ENCODE results near the gene MIA.
"Not testable (repeated sequence)": the region's sequence is repeated elsewhere in the genome, so short reads cannot be mapped to it uniquely, and the experiment has no call there.

The MIA gene

GRCh38 chr19:40771101-40771862, 4.0 kb upstream of the MIA start:
- POLR2A ChIA-PET: interaction anchor here (0.5 to 2.8 kb wide), 6 partner anchors 21 to 604 kb away, joined by 3 to 14 read pairs (median 4); partner anchors contain the start of genes ACTMAP, COQ8B, EGLN2 and ITPKC

GRCh38 chr19:40775632-40776022, 306 bp downstream of the MIA start:
- Histone ChIP-seq H3K36me3 (ENCODE audit: control insufficient read depth in 2 of 2, insufficient read depth in 1 of 2, low read length in 2 of 2) (peaks cover 0 to 13% of the 10 kb centered on the region in 2 experiments; a peak in 1 of 3 replicates), H3K27ac (ENCODE audit: extremely low read depth, low read depth, low read length) (0 out of 2 replicates have a peak overlapping the region, but pooled peaks have one; percentile 17), H3K9me3 (ENCODE audit: control insufficient read depth, insufficient read depth, low read depth, low read length) (no peaks in the 10 kb centered on the region), H3K4me3 (ENCODE audit: low read depth, low read length) (no peak overlapping the region), H3K4me1 (ENCODE audit: control insufficient read depth, insufficient read depth, low read length) (peaks cover 13% of the 10 kb centered on the region)
- peak; percentile 9; the same call in 1 of the 2 replicates for TF ChIP-seq EGR2 (tag by site-specific recombination; IDR thresholded peaks at IDR 0.05; ENCODE audit: low read depth)
- no peak for TF ChIP-seq ZNF19 (tag by site-specific recombination; IDR thresholded peaks at IDR 0.05; ENCODE audit: low read depth)
- 0 out of 2 replicates have a peak, but pooled peaks have one; percentile 37 for TF ChIP-seq ZFHX2 (tag by site-specific recombination; conservative IDR thresholded peaks at IDR 0.05)
- TF ChIP-seq ZNF521 (tag by site-specific recombination; IDR thresholded peaks at IDR 0.05): no peak
- no peak for TF ChIP-seq ZNF350 (tag by site-specific recombination; IDR thresholded peaks at IDR 0.05)
- CTCF ChIA-PET: interaction anchor here (0.6 to 6.4 kb wide), 5 partner anchors 10 to 66 kb away, joined by 3 to 61 read pairs (median 4); no protein-coding TSS in a partner anchor
- POLR2A ChIA-PET: interaction anchor here (0.6 to 3.2 kb wide), 2 partner anchors 32 to 224 kb away, joined by 5 to 30 read pairs; no protein-coding TSS in a partner anchor

More at GRCh38 chr19:40771101-40771862, 4.0 kb upstream of the MIA start:
- 0 out of 2 replicates have a peak overlapping the region, but pooled peaks have one; percentile 30 for H3K27ac ChIP-seq (ENCODE audit: extremely low read depth, low read depth, low read length)
- not testable (repeated sequence) for H3K9me3 ChIP-seq (ENCODE audit: control insufficient read depth, insufficient read depth, low read depth, low read length); H3K4me1 ChIP-seq (ENCODE audit: control insufficient read depth, insufficient read depth, low read length); H3K4me3 ChIP-seq (ENCODE audit: low read depth, low read length)
- CTCF ChIA-PET: interaction anchor here (0.6 to 1.2 kb wide), 4 partner anchors 19 to 491 kb away, joined by 3 to 4 read pairs (median 3); no protein-coding TSS in a partner anchor
- H3K36me3 ChIP-seq (ENCODE audit: control insufficient read depth in 2 of 2, insufficient read depth in 1 of 2, low read length in 2 of 2): peaks cover under 1 to 50% of the 10 kb centered on the region in 2 experiments
- TF ChIP-seq ZNF610 (tag by site-specific recombination; IDR thresholded peaks at IDR 0.05; ENCODE audit: borderline replicate concordance) (0 out of 2 replicates have a peak, but pooled peaks have one; percentile 7), FEZF1 (tag by site-specific recombination; IDR thresholded peaks at IDR 0.05) (peak; percentile 51), ZSCAN30 (tag by site-specific recombination; IDR thresholded peaks at IDR 0.05) (0 out of 2 replicates have a peak, but pooled peaks have one; percentile 6), SP3 (tag by site-specific recombination; IDR thresholded peaks at IDR 0.05) (0 out of 2 replicates have a peak, but pooled peaks have one; percentile 6), SP2 (tag by site-specific recombination; IDR thresholded peaks at IDR 0.05) (peak; percentile 77)

GRCh38 chr19:40776364-40776763, 1.0 kb downstream of the MIA start:
- no peaks in the 10 kb centered on the region for H3K9me3 ChIP-seq (ENCODE audit: control insufficient read depth, insufficient read depth, low read depth, low read length)
- no peak overlapping the region for H3K27ac ChIP-seq (ENCODE audit: extremely low read depth, low read depth, low read length)
- TF ChIP-seq ZNF121 (tag by site-specific recombination; IDR thresholded peaks at IDR 0.05): peak; percentile 93; the same call in 1 of the 2 replicates
- TF ChIP-seq ZXDB (tag by site-specific recombination; IDR thresholded peaks at IDR 0.05): no peak
- peaks cover 13% of the 10 kb centered on the region for H3K4me1 ChIP-seq (ENCODE audit: control insufficient read depth, insufficient read depth, low read length)
- peaks cover 0 to 18% of the 10 kb centered on the region in 2 experiments; a peak in 1 of 3 replicates for H3K36me3 ChIP-seq (ENCODE audit: control insufficient read depth in 2 of 2, insufficient read depth in 1 of 2, low read length in 2 of 2)
- ChIA-PET POLR2A (interaction anchor here (2.6 to 3.2 kb wide), 6 partner anchors 9 to 56 kb away, joined by 14 to 180 read pairs (median 34); partner anchors contain the start of genes ACTMAP and SNRPA), CTCF (interaction anchor here (0.7 to 6.4 kb wide), 7 partner anchors 13 to 174 kb away, joined by 4 to 61 read pairs (median 5); no protein-coding TSS in a partner anchor)
- no peak overlapping the region for H3K4me3 ChIP-seq (ENCODE audit: low read depth, low read length)

- peaks cover 0 to 18% of the 10 kb centered on the region in 2 experiments; a peak in 1 of 3 replicates for H3K36me3 ChIP-seq (ENCODE audit: control insufficient read depth in 2 of 2, insufficient read depth in 1 of 2, low read length in 2 of 2)
- H3K27ac ChIP-seq (ENCODE audit: extremely low read depth, low read depth, low read length): peak overlapping the region; percentile 95
- H3K4me1 ChIP-seq (ENCODE audit: control insufficient read depth, insufficient read depth, low read length): peaks cover 13% of the 10 kb centered on the region
- CTCF ChIA-PET: interaction anchor here (0.5 to 6.4 kb wide), 27 partner anchors 9 to 637 kb away, joined by 3 to 61 read pairs (median 4); partner anchors contain the start of genes EGLN2 and LTBP4
- H3K9me3 ChIP-seq (ENCODE audit: control insufficient read depth, insufficient read depth, low read depth, low read length): no peaks in the 10 kb centered on the region
- POLR2A ChIA-PET: interaction anchor here (0.5 to 3.2 kb wide), 30 partner anchors 10 to 631 kb away, joined by 3 to 180 read pairs (median 9); partner anchors contain the start of genes ACTMAP, COQ8B, EGLN2 and ITPKC
- peak overlapping the region; percentile 32 for H3K4me3 ChIP-seq (ENCODE audit: low read depth, low read length)
- TF ChIP-seq ZNF248 (tag by site-specific recombination; IDR thresholded peaks at IDR 0.05): no peak
- no peak for TF ChIP-seq EGR2 (tag by site-specific recombination; IDR thresholded peaks at IDR 0.05; ENCODE audit: low read depth)
- TF ChIP-seq ZNF837 (tag by site-specific recombination; IDR thresholded peaks at IDR 0.05): no peak
- TF ChIP-seq MZF1 (tag by site-specific recombination; IDR thresholded peaks at IDR 0.05; ENCODE audit: borderline replicate concordance): no peak
- TF ChIP-seq ZNF341 (tag by site-specific recombination; IDR thresholded peaks at IDR 0.05; ENCODE audit: low read depth): no peak
- no peak for TF ChIP-seq KLF7 (tag by site-specific recombination; IDR thresholded peaks at IDR 0.05; ENCODE audit: borderline replicate concordance)
- TF ChIP-seq ZNF239 (tag by site-specific recombination; IDR thresholded peaks at IDR 0.05): no peak
- TF ChIP-seq ZNF549 (tag by site-specific recombination; IDR thresholded peaks at IDR 0.05): no peak
- no peak for TF ChIP-seq ZNF184 (tag by site-specific recombination; IDR thresholded peaks at IDR 0.05)
- no peak for TF ChIP-seq ZIC2 (tag by site-specific recombination; IDR thresholded peaks at IDR 0.05)
- no peak for TF ChIP-seq ZNF544 (tag by site-specific recombination; IDR thresholded peaks at IDR 0.05)
- TF ChIP-seq ZNF521 (tag by site-specific recombination; IDR thresholded peaks at IDR 0.05): no peak
- TF ChIP-seq ZBTB44 (tag by site-specific recombination; IDR thresholded peaks at IDR 0.05): no peak
- TF ChIP-seq HOXD13 (CRISPR knock-in tag; IDR thresholded peaks at IDR 0.05; ENCODE audit: borderline replicate concordance): no peak
These were observed 1.8 kb downstream of the MIA start for GRCh38 chr19:40776932-40777644.
